HepG2 (cell line): Measurements from ENCODE around the gene CEBPB. TPM values are rescaled to one million over a fixed set of nuclear protein-coding genes. Genes with fewer than 3 reads are reported as not detected.

Experiments used
- EED ChIP-seq: sonication (generic); formaldehyde crosslinking; IDR thresholded peaks from 2 replicates; pipeline ENCODE4 v1.5.0; 2020; ENCODE audit warnings: mild to moderate bottlenecking, missing genetic modification reagents
- ELF3 ChIP-seq: IDR thresholded peaks from 2 replicates; pipeline ENCODE4 v1.6.1; 2016; ENCODE audit warnings: missing genetic modification reagents, missing compliant biosample characterization
- ETV5 ChIP-seq: IDR thresholded peaks from 2 replicates; pipeline ENCODE4 v1.6.1; 2018; ENCODE audit warnings: missing biosample characterization, missing genetic modification reagents, inconsistent platforms, borderline replicate concordance
- FOSL1 ChIP-seq: sonication (generic); formaldehyde crosslinking; IDR thresholded peaks from 2 replicates; pipeline ENCODE4 v1.9.0; 2021; ENCODE audit warnings: missing genetic modification reagents, borderline replicate concordance
- KAT7 ChIP-seq: IDR thresholded peaks from 2 replicates; pipeline ENCODE4 v1.6.1; 2018; ENCODE audit warnings: borderline replicate concordance, missing compliant biosample characterization
- MATR3 ChIP-seq: sonication (generic); formaldehyde crosslinking; IDR thresholded peaks from 2 replicates; pipeline ENCODE4 v1.4.0; 2020; ENCODE audit warnings: missing genetic modification reagents
- MIER3 ChIP-seq: IDR thresholded peaks from 2 replicates; pipeline ENCODE4 v1.6.1; 2016; ENCODE audit warnings: missing compliant biosample characterization, borderline replicate concordance
- PHF20 ChIP-seq: sonication (generic); formaldehyde crosslinking; IDR thresholded peaks from 2 replicates; pipeline ENCODE4 v1.5.0; 2020; ENCODE audit warnings: mild to moderate bottlenecking, missing genetic modification reagents
- REPIN1 ChIP-seq: sonication (generic); formaldehyde crosslinking; IDR thresholded peaks from 2 replicates; pipeline ENCODE4 v1.8.0; 2022; ENCODE audit warnings: missing genetic modification reagents, low read depth, mild to moderate bottlenecking, borderline replicate concordance
- SMAD3 ChIP-seq: sonication (generic); formaldehyde crosslinking; IDR thresholded peaks from 2 replicates; pipeline ENCODE4 v1.4.0; 2020; ENCODE audit warnings: missing genetic modification reagents
- ZBTB7B ChIP-seq: sonication (generic); formaldehyde crosslinking; IDR thresholded peaks from 2 replicates; pipeline ENCODE4 v1.4.0; 2020; ENCODE audit warnings: missing genetic modification reagents
- ZFP82 ChIP-seq: sonication (generic); formaldehyde crosslinking; IDR thresholded peaks from 2 replicates; pipeline ENCODE4 v1.5.1; 2020; ENCODE audit warnings: mild to moderate bottlenecking, missing genetic modification reagents, borderline replicate concordance
- ZNF234 ChIP-seq: sonication (generic); formaldehyde crosslinking; conservative IDR thresholded peaks from 2 replicates; pipeline ENCODE4 v1.5.1; 2020; ENCODE audit warnings: mild to moderate bottlenecking, missing genetic modification reagents
- ZNF260 ChIP-seq: sonication (generic); formaldehyde crosslinking; IDR thresholded peaks from 2 replicates; pipeline ENCODE4 v1.4.0; 2020; ENCODE audit warnings: missing genetic modification reagents, low read depth, mild to moderate bottlenecking, borderline replicate concordance
- ZNF317 ChIP-seq: sonication (generic); formaldehyde crosslinking; IDR thresholded peaks from 2 replicates; pipeline ENCODE4 v1.5.0; 2020; ENCODE audit warnings: mild to moderate bottlenecking, missing genetic modification reagents
- ZNF431 ChIP-seq: sonication (generic); formaldehyde crosslinking; IDR thresholded peaks from 2 replicates; pipeline ENCODE4 v1.9.0; 2022; ENCODE audit warnings: missing genetic modification reagents, low read depth, mild to moderate bottlenecking, borderline replicate concordance
- ZNF776 ChIP-seq: sonication (generic); formaldehyde crosslinking; IDR thresholded peaks from 2 replicates; pipeline ENCODE4 v1.4.0; 2020; ENCODE audit warnings: mild to moderate bottlenecking, missing genetic modification reagents
- ZNF782 ChIP-seq: sonication (generic); formaldehyde crosslinking; IDR thresholded peaks from 2 replicates; pipeline ENCODE4 v1.4.0; 2020; ENCODE audit warnings: missing genetic modification reagents, mild to moderate bottlenecking, borderline replicate concordance
- ZNF841 ChIP-seq: sonication (generic); formaldehyde crosslinking; IDR thresholded peaks from 2 replicates; pipeline ENCODE4 v1.8.1; 2023; ENCODE audit warnings: missing genetic modification reagents, borderline replicate concordance
- polyA plus RNA-seq, 8 experiments: library from polyadenylated mRNA; depleted of rRNA in 3 of 8; stranded (reverse) in 7 of 8; unstranded in 1 of 8; fragments of >200 nt; fragmentation: Illumina TruSeq in 4 of 8; extraction: Trizol in 4 of 8; gene quantifications; 2 replicates each; pipeline versions ENCODE4 v1.2.1 to v1.2.3, GENCODE V29; 2011 to 2016; ENCODE audit warnings: low read depth in 4 of 8, missing spikeins in 1 of 8, mixed read lengths in 1 of 8; ENCODE audit not compliant: insufficient read depth in 1 of 8
- total RNA-seq, 5 experiments: library from RNA; depleted of rRNA; stranded (reverse); fragments of >200 nt; fragmentation: Illumina TruSeq; extraction: Trizol; gene quantifications; 2 replicates each; pipeline ENCODE4 v1.2.3, GENCODE V29; 2016; ENCODE audit warnings: low read depth in 1 of 5
- TF ChIP-seq, protein P1 (sequence below): sonication (generic); formaldehyde crosslinking; IDR thresholded peaks from 2 replicates; pipeline ENCODE4 v1.4.0; 2020; ENCODE audit warnings: missing genetic modification reagents
- TF ChIP-seq, protein P2 (sequence below): sonication (generic); formaldehyde crosslinking; conservative IDR thresholded peaks from 2 replicates; pipeline ENCODE4 v1.4.0; 2020; ENCODE audit warnings: missing genetic modification reagents
- TF ChIP-seq, protein P3 (sequence below): sonication (generic); formaldehyde crosslinking; IDR thresholded peaks from 2 replicates; pipeline ENCODE4 v1.5.1; 2020; ENCODE audit warnings: missing genetic modification reagents, mild to moderate bottlenecking, borderline replicate concordance
- TF ChIP-seq, protein P4 (sequence below): sonication (generic); formaldehyde crosslinking; IDR thresholded peaks from 2 replicates; pipeline ENCODE4 v1.4.0; 2020; ENCODE audit warnings: missing genetic modification reagents

CEBPB gene
- total and polyA plus RNA-seq, 2 of the 13 experiments (the other 11 are each of a cell fraction or from before 2014, with no cell fraction given) = 18.5 to 28.2 TPM

DNA sequence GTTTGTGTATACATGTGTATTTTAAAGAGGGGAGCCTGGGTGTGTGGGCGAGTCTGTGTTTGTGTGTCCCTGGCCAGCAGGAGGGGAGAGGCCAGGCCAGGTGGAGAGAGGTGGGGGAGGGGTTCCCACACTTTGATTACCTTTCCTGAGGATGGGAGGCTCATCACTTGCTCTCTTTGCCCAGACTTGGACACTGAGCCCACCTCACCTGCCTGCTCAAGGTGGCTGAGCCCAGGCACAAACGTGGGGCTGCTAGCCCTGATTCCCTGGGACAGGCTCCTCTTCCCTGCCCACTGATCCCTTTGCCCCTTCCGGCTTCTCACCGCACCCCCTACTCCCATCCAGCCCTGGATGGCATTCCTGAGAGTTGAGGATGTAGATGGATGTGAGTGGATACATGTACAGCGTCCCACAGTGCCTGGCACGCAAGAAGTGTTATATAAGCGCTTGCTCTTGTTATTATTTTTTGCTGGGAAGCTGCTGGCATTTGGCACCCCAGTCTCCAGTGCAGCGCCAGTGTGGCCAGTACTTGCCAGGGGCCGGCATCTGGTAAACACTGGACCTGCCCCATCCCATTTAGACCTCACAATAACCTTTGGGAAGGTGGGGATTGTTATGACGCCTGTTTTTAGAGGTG is 2.7 kb downstream of the CEBPB start (continued):
- no peak for TF ChIP-seq ELF3 (CRISPR knock-in tag)
- TF ChIP-seq ETV5 = no peak; the same call in 1 of the 2 replicates
- TF ChIP-seq MIER3 (CRISPR knock-in tag) = no peak
- TF ChIP-seq, protein P1, sequence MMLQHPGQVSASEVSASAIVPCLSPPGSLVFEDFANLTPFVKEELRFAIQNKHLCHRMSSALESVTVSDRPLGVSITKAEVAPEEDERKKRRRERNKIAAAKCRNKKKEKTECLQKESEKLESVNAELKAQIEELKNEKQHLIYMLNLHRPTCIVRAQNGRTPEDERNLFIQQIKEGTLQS (CRISPR knock-in tag) = no peak
- TF ChIP-seq ZNF776 (CRISPR knock-in tag) = no peak
- no peak for TF ChIP-seq ZNF431 (CRISPR knock-in tag)
- no peak; the same call in 1 of the 2 replicates for TF ChIP-seq REPIN1 (CRISPR knock-in tag)
- TF ChIP-seq, protein P2, sequence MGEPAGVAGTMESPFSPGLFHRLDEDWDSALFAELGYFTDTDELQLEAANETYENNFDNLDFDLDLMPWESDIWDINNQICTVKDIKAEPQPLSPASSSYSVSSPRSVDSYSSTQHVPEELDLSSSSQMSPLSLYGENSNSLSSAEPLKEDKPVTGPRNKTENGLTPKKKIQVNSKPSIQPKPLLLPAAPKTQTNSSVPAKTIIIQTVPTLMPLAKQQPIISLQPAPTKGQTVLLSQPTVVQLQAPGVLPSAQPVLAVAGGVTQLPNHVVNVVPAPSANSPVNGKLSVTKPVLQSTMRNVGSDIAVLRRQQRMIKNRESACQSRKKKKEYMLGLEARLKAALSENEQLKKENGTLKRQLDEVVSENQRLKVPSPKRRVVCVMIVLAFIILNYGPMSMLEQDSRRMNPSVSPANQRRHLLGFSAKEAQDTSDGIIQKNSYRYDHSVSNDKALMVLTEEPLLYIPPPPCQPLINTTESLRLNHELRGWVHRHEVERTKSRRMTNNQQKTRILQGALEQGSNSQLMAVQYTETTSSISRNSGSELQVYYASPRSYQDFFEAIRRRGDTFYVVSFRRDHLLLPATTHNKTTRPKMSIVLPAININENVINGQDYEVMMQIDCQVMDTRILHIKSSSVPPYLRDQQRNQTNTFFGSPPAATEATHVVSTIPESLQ (CRISPR knock-in tag) = no peak
- TF ChIP-seq EED (CRISPR knock-in tag) = 0 out of 2 replicates have a peak, but pooled peaks have one; percentile 15
- TF ChIP-seq PHF20 (CRISPR knock-in tag) = no peak
- no peak for TF ChIP-seq ZBTB7B
- no peak; the same call in 1 of the 2 replicates for TF ChIP-seq ZNF782 (CRISPR knock-in tag)
- TF ChIP-seq FOSL1 = no peak
- TF ChIP-seq ZNF317 (CRISPR knock-in tag) = 0 out of 2 replicates have a peak, but pooled peaks have one; percentile 13
- TF ChIP-seq ZNF260 = no peak
- TF ChIP-seq, protein P3, sequence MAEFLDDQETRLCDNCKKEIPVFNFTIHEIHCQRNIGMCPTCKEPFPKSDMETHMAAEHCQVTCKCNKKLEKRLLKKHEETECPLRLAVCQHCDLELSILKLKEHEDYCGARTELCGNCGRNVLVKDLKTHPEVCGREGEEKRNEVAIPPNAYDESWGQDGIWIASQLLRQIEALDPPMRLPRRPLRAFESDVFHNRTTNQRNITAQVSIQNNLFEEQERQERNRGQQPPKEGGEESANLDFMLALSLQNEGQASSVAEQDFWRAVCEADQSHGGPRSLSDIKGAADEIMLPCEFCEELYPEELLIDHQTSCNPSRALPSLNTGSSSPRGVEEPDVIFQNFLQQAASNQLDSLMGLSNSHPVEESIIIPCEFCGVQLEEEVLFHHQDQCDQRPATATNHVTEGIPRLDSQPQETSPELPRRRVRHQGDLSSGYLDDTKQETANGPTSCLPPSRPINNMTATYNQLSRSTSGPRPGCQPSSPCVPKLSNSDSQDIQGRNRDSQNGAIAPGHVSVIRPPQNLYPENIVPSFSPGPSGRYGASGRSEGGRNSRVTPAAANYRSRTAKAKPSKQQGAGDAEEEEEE = no peak
- TF ChIP-seq MATR3 = no peak
- TF ChIP-seq ZNF841 = no peak
- TF ChIP-seq KAT7 (CRISPR knock-in tag) = no peak
- TF ChIP-seq ZFP82 (CRISPR knock-in tag) = no peak
- TF ChIP-seq, protein P4, sequence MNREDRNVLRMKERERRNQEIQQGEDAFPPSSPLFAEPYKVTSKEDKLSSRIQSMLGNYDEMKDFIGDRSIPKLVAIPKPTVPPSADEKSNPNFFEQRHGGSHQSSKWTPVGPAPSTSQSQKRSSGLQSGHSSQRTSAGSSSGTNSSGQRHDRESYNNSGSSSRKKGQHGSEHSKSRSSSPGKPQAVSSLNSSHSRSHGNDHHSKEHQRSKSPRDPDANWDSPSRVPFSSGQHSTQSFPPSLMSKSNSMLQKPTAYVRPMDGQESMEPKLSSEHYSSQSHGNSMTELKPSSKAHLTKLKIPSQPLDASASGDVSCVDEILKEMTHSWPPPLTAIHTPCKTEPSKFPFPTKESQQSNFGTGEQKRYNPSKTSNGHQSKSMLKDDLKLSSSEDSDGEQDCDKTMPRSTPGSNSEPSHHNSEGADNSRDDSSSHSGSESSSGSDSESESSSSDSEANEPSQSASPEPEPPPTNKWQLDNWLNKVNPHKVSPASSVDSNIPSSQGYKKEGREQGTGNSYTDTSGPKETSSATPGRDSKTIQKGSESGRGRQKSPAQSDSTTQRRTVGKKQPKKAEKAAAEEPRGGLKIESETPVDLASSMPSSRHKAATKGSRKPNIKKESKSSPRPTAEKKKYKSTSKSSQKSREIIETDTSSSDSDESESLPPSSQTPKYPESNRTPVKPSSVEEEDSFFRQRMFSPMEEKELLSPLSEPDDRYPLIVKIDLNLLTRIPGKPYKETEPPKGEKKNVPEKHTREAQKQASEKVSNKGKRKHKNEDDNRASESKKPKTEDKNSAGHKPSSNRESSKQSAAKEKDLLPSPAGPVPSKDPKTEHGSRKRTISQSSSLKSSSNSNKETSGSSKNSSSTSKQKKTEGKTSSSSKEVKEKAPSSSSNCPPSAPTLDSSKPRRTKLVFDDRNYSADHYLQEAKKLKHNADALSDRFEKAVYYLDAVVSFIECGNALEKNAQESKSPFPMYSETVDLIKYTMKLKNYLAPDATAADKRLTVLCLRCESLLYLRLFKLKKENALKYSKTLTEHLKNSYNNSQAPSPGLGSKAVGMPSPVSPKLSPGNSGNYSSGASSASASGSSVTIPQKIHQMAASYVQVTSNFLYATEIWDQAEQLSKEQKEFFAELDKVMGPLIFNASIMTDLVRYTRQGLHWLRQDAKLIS (CRISPR knock-in tag) = 0 out of 2 replicates have a peak, but pooled peaks have one; percentile 50
- TF ChIP-seq SMAD3 (CRISPR knock-in tag) = 0 out of 2 replicates have a peak, but pooled peaks have one; percentile 53
- no peak for TF ChIP-seq ZNF234 (CRISPR knock-in tag)
